Trophoblast cell (in vitro differentiated cells and primary cell): ENCODE measurements around the gene NUCB2.
A peak's percentile ranks its signal among the peaks of the same experiment; 100 is the strongest.
"Not testable (repeated sequence)": the region's sequence is repeated elsewhere in the genome, so short reads cannot be mapped to it uniquely, and the experiment has no call there.

Experiments
- DNase-seq, 2 donors: peaks; one replicate each; pipeline ENCODE4 v3.0.0-alpha.2; 2016
- H2AFZ ChIP-seq: 2 replicates; pipeline ENCODE4 v1.6.1; 2013; ENCODE audit warnings: low read length, moderate library complexity, mild to moderate bottlenecking; ENCODE audit not compliant: insufficient read depth, poor library complexity
- H2AK5ac ChIP-seq: 2 replicates; pipeline ENCODE4 v1.6.1; 2013; ENCODE audit warnings: mild to moderate bottlenecking, low read length
- H2BK120ac ChIP-seq: 2 replicates; pipeline ENCODE4 v1.6.1; 2013; ENCODE audit warnings: low read length, mild to moderate bottlenecking, moderate library complexity; ENCODE audit not compliant: insufficient read depth, poor library complexity
- H2BK12ac ChIP-seq: 2 replicates; pipeline ENCODE4 v1.6.1; 2013; ENCODE audit warnings: mild to moderate bottlenecking, low read length, moderate library complexity
- H2BK5ac ChIP-seq: 2 replicates; pipeline ENCODE4 v1.6.1; 2013; ENCODE audit warnings: low read length, low read depth, moderate library complexity, mild to moderate bottlenecking; ENCODE audit not compliant: poor library complexity
- H3K14ac ChIP-seq: 2 replicates; pipeline ENCODE4 v1.6.1; 2013; ENCODE audit warnings: mild to moderate bottlenecking, low read length
- H3K18ac ChIP-seq: 2 replicates; pipeline ENCODE4 v1.6.1; 2013; ENCODE audit warnings: mild to moderate bottlenecking, low read length
- H3K23ac ChIP-seq: 2 replicates; pipeline ENCODE4 v1.6.1; 2013; ENCODE audit warnings: low read length
- H3K27ac ChIP-seq: 2 replicates; pipeline ENCODE4 v1.5.1; 2013; ENCODE audit warnings: low read depth, mild to moderate bottlenecking, inconsistent platforms, low read length, moderate library complexity
- H3K27me3 ChIP-seq: 2 replicates; pipeline ENCODE4 v1.6.1; 2013; ENCODE audit warnings: inconsistent platforms, mild to moderate bottlenecking, low read length, moderate library complexity; ENCODE audit not compliant: insufficient read depth
- H3K36me3 ChIP-seq, 2 experiments: 1 replicate in 1 of 2; 2 replicates in 1 of 2; pipeline ENCODE4 v1.6.1; 2013; ENCODE audit warnings: low read length in 2 of 2, mild to moderate bottlenecking in 2 of 2, moderate library complexity in 1 of 2; ENCODE audit not compliant: insufficient read depth in 2 of 2, control insufficient read depth in 1 of 2
- H3K4ac ChIP-seq: 2 replicates; pipeline ENCODE4 v1.6.1; 2013; ENCODE audit warnings: low read depth, mild to moderate bottlenecking, low read length, moderate library complexity
- H3K4me1 ChIP-seq, 2 experiments: 1 replicate in 1 of 2; 2 replicates in 1 of 2; pipeline ENCODE4 v1.6.1; 2013; ENCODE audit warnings: low read length in 2 of 2, mild to moderate bottlenecking in 2 of 2, moderate library complexity in 1 of 2; ENCODE audit not compliant: insufficient read depth in 2 of 2, control insufficient read depth in 1 of 2
- H3K4me2 ChIP-seq: 2 replicates; pipeline ENCODE4 v1.6.1; 2013; ENCODE audit warnings: inconsistent platforms, mild to moderate bottlenecking, low read length, moderate library complexity
- H3K4me3 ChIP-seq: 2 replicates; pipeline ENCODE4 v1.5.1; 2013; ENCODE audit warnings: mild to moderate bottlenecking, low read depth, low read length, inconsistent platforms
- H3K79me1 ChIP-seq: one replicate; pipeline ENCODE4 v1.6.1; 2013; ENCODE audit warnings: low read length
- H3K79me2 ChIP-seq: 2 replicates; pipeline ENCODE4 v1.6.1; 2013; ENCODE audit warnings: low read length, mild to moderate bottlenecking; ENCODE audit not compliant: control insufficient read depth, insufficient read depth, poor library complexity
- H3K9ac ChIP-seq: 2 replicates; pipeline ENCODE4 v1.6.1; 2013; ENCODE audit warnings: mild to moderate bottlenecking, low read length
- H3K9me3 ChIP-seq: 2 replicates; pipeline ENCODE4 v1.6.1; 2013; ENCODE audit warnings: low read depth, mild to moderate bottlenecking, control low read depth, inconsistent platforms, low read length; ENCODE audit not compliant: insufficient read depth
- H4K12ac ChIP-seq: 2 replicates; pipeline ENCODE4 v1.6.1; 2013; ENCODE audit warnings: low read depth, mild to moderate bottlenecking, low read length, moderate library complexity
- H4K8ac ChIP-seq: 2 replicates; pipeline ENCODE4 v1.6.1; 2013; ENCODE audit warnings: low read depth, mild to moderate bottlenecking, low read length, moderate library complexity
- H4K91ac ChIP-seq: one replicate; pipeline ENCODE4 v1.6.1; 2013; ENCODE audit warnings: low read depth, mild to moderate bottlenecking, low read length, moderate library complexity
- WGBS: extraction: QIAGEN DNeasy Blood & Tissue Kit; methylation state at CpG from one replicate; pipeline ENCODE4 v1.1.7; 2013; ENCODE audit warnings: missing lambda C conversion rate; ENCODE audit not compliant: insufficient read length, insufficient coverage; ENCODE audit errors: extremely low coverage; 5-methylcytosine and 5-hydroxymethylcytosine counted together

NUCB2 gene

GRCh38 chr11:17240780-17241179, 35.8 kb upstream of the NUCB2 start:
- no peak overlapping the region for H3K4ac ChIP-seq
- H3K18ac ChIP-seq: no peak overlapping the region
- H2BK12ac ChIP-seq: no peak overlapping the region
- no peak for DNase-seq
- H3K36me3 ChIP-seq: no peaks in the 10 kb centered on the region
- H3K27me3 ChIP-seq: no peaks in the 10 kb centered on the region
- no peak overlapping the region for H3K9ac ChIP-seq
- H3K27ac ChIP-seq: no peak overlapping the region
- no peak overlapping the region for H4K91ac ChIP-seq
- no peaks in the 10 kb centered on the region for H3K9me3 ChIP-seq
- H2BK5ac ChIP-seq: no peak overlapping the region
- peaks cover 3% of the 10 kb centered on the region for H3K79me1 ChIP-seq
- no peak overlapping the region for H2AFZ ChIP-seq
- no peak overlapping the region for H3K4me3 ChIP-seq
- H3K23ac ChIP-seq: no peak overlapping the region
- no peak overlapping the region for H3K14ac ChIP-seq
- H4K8ac ChIP-seq: no peak overlapping the region
- H3K4me1 ChIP-seq: peaks cover 0 to 2% of the 10 kb centered on the region in 2 experiments
- H3K79me2 ChIP-seq: no peaks in the 10 kb centered on the region
- H2AK5ac ChIP-seq: no peak overlapping the region
- H2BK120ac ChIP-seq: no peak overlapping the region
- H4K12ac ChIP-seq: no peak overlapping the region
- no peak overlapping the region for H3K4me2 ChIP-seq

- H2AK5ac ChIP-seq, H3K4me3 ChIP-seq, H3K4ac ChIP-seq, H3K14ac ChIP-seq, DNase-seq, H3K36me3 ChIP-seq, H3K79me1 ChIP-seq, H2BK120ac ChIP-seq, H3K79me2 ChIP-seq, H3K4me1 ChIP-seq, H2BK12ac ChIP-seq, H3K4me2 ChIP-seq, H3K9me3 ChIP-seq, H3K23ac ChIP-seq, H3K9ac ChIP-seq, H3K27me3 ChIP-seq, H2AFZ ChIP-seq, H2BK5ac ChIP-seq, H4K91ac ChIP-seq, H4K12ac ChIP-seq, H4K8ac ChIP-seq, H3K18ac ChIP-seq, H3K27ac ChIP-seq: not testable (repeated sequence)
- WGBS: no CpG with 5 or more reads among the region's 4 CpGs
Observed at GRCh38 chr11:17242954-17243353, 33.6 kb upstream of the NUCB2 start.

- Histone ChIP-seq H3K9me3 (no peaks in the 10 kb centered on the region), H3K79me2 (no peaks in the 10 kb centered on the region), H3K18ac (no peak overlapping the region), H3K4ac (no peak overlapping the region), H3K27me3 (no peaks in the 10 kb centered on the region), H2BK120ac (no peak overlapping the region), H3K4me3 (no peak overlapping the region), H2AK5ac (no peak overlapping the region), H4K91ac (no peak overlapping the region), H3K27ac (no peak overlapping the region), H2BK12ac (no peak overlapping the region), H3K14ac (no peak overlapping the region), H3K36me3 (no peaks in the 10 kb centered on the region), H2AFZ (no peak overlapping the region), H4K12ac (no peak overlapping the region), H3K23ac (peak overlapping the region; percentile 64), H3K79me1 (peaks cover 3% of the 10 kb centered on the region), H4K8ac (no peak overlapping the region), H2BK5ac (no peak overlapping the region), H3K4me2 (no peak overlapping the region), H3K9ac (no peak overlapping the region), H3K4me1 (no peaks in the 10 kb centered on the region)
- WGBS: no CpG with 5 or more reads among the region's 2 CpGs
- DNase-seq: no peak
Observed at GRCh38 chr11:17244046-17244445, 32.5 kb upstream of the NUCB2 start.

- Histone ChIP-seq H2AFZ (no peak overlapping the region), H3K36me3 (no peaks in the 10 kb centered on the region), H3K23ac (no peak overlapping the region), H3K4me2 (no peak overlapping the region), H3K79me1 (no peaks in the 10 kb centered on the region), H4K12ac (no peak overlapping the region), H3K9ac (no peak overlapping the region), H4K91ac (no peak overlapping the region), H2BK120ac (no peak overlapping the region), H3K14ac (no peak overlapping the region), H2AK5ac (no peak overlapping the region), H3K18ac (no peak overlapping the region), H3K4me1 (no peaks in the 10 kb centered on the region), H3K4ac (no peak overlapping the region), H3K79me2 (no peaks in the 10 kb centered on the region), H3K9me3 (no peaks in the 10 kb centered on the region), H3K27me3 (no peaks in the 10 kb centered on the region), H4K8ac (no peak overlapping the region), H3K4me3 (no peak overlapping the region), H3K27ac (no peak overlapping the region), H2BK5ac (no peak overlapping the region), H2BK12ac (no peak overlapping the region)
- peak in 1 of 2 donors; percentile 19 for DNase-seq
Observed at GRCh38 chr11:17250561-17251350, 25.8 kb upstream of the NUCB2 start.
